HEK293 (cell line): ENCODE data around the gene RGS6.

Experiments
- GLI4 ChIP-seq: fragments of 450-650 bp; formaldehyde crosslinking; IDR thresholded peaks from 2 replicates; pipeline ENCODE4 v1.5.1; 2016; ENCODE audit warnings: missing biosample characterization, missing genetic modification characterization
- ZBTB7A ChIP-seq: fragments of 450-650 bp; formaldehyde crosslinking; IDR thresholded peaks from 2 replicates; pipeline ENCODE4 v1.5.1; 2016; ENCODE audit warnings: low read depth, missing biosample characterization, missing genetic modification characterization
- ZEB2 ChIP-seq: fragments of 450-650 bp; formaldehyde crosslinking; IDR thresholded peaks from 2 replicates; pipeline ENCODE4 v1.5.1; 2016; ENCODE audit warnings: missing biosample characterization, missing genetic modification characterization
- ZNF146 ChIP-seq: fragments of 450-650 bp; formaldehyde crosslinking; IDR thresholded peaks from 2 replicates; pipeline ENCODE4 v1.5.1; 2016; ENCODE audit warnings: missing biosample characterization, missing genetic modification characterization
- ZNF274 ChIP-seq, 2 experiments: fragments of 200-500 bp in 1 of 2; fragments of 450-650 bp in 1 of 2; sonication (Bioruptor generic) in 1 of 2; formaldehyde crosslinking in 1 of 2; IDR thresholded peaks; 2 replicates each; pipeline versions ENCODE4 v1.5.1 to v1.6.1; 2014 to 2016; ENCODE audit warnings: borderline replicate concordance in 1 of 2, inconsistent platforms in 1 of 2, low read length in 1 of 2, missing biosample characterization in 1 of 2, missing genetic modification characterization in 1 of 2
- ZNF350 ChIP-seq: fragments of 450-650 bp; formaldehyde crosslinking; IDR thresholded peaks from 2 replicates; pipeline ENCODE4 v1.5.0; 2017; ENCODE audit warnings: missing biosample characterization, mild to moderate bottlenecking, missing genetic modification characterization
- ZNF510 ChIP-seq: fragments of 450-650 bp; formaldehyde crosslinking; IDR thresholded peaks from 2 replicates; pipeline ENCODE4 v1.5.1; 2018; ENCODE audit warnings: mild to moderate bottlenecking, missing genetic modification characterization, missing biosample characterization; ENCODE audit not compliant: insufficient replicate concordance
- ZNF555 ChIP-seq: fragments of 450-650 bp; formaldehyde crosslinking; conservative IDR thresholded peaks from 2 replicates; pipeline ENCODE4 v1.5.1; 2017; ENCODE audit warnings: missing biosample characterization, mild to moderate bottlenecking, missing genetic modification characterization, inconsistent platforms
- ZNF624 ChIP-seq: fragments of 450-650 bp; formaldehyde crosslinking; IDR thresholded peaks from 2 replicates; pipeline ENCODE4 v1.5.1; 2017; ENCODE audit warnings: missing biosample characterization, missing genetic modification characterization
- ZNF777 ChIP-seq: fragments of 450-650 bp; formaldehyde crosslinking; IDR thresholded peaks from 2 replicates; pipeline ENCODE4 v1.5.1; 2017; ENCODE audit warnings: missing biosample characterization, missing genetic modification characterization, borderline replicate concordance
- TF ChIP-seq, protein P1 (sequence below): fragments of 450-650 bp; formaldehyde crosslinking; IDR thresholded peaks from 2 replicates; pipeline ENCODE4 v1.5.1; 2016; ENCODE audit warnings: missing biosample characterization, missing genetic modification characterization
- TF ChIP-seq, protein P2 (sequence below): fragments of 450-650 bp; formaldehyde crosslinking; conservative IDR thresholded peaks from 2 replicates; pipeline ENCODE4 v1.5.1; 2016; ENCODE audit warnings: low read depth, missing biosample characterization, missing genetic modification characterization

DNA sequence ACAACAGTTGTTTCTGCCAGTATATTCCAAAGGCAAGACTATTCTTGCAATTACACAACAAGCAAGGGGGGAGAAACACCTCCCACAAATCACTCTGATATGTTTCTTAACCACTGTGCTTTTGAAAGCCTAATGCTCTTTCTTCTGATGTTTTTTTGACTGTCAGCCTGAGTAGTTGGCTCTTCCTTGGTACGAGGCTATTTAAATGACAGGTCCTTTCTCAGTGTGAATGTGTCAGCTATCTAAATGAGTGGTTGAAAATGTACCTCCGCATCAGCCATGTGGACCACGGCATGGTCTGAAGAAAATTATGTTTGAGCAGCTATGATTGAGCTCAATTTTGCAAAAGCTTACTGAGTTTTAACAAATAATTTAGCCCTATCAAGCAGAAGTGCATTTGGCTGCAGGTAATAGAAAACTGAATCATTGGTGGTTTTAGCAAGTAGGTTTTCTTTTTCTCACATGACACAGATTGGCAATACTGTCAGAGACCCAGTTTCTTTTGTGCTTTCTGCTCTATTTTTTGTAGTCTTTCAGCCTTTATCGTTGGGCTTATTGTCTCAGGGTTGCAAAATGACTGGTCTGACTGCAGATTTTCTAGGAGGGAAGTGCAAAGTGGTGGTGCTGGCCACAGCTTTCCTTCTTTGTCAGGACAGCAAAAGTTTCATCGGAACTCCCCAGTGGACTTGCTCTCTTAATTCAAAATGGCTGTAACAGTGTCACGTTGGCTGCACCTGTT, 162.8 kb downstream of the RGS6 start:
- TF ChIP-seq, protein P1, sequence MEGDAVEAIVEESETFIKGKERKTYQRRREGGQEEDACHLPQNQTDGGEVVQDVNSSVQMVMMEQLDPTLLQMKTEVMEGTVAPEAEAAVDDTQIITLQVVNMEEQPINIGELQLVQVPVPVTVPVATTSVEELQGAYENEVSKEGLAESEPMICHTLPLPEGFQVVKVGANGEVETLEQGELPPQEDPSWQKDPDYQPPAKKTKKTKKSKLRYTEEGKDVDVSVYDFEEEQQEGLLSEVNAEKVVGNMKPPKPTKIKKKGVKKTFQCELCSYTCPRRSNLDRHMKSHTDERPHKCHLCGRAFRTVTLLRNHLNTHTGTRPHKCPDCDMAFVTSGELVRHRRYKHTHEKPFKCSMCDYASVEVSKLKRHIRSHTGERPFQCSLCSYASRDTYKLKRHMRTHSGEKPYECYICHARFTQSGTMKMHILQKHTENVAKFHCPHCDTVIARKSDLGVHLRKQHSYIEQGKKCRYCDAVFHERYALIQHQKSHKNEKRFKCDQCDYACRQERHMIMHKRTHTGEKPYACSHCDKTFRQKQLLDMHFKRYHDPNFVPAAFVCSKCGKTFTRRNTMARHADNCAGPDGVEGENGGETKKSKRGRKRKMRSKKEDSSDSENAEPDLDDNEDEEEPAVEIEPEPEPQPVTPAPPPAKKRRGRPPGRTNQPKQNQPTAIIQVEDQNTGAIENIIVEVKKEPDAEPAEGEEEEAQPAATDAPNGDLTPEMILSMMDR (tag by site-specific recombination): no peak
- no peak for TF ChIP-seq ZBTB7A (tag by site-specific recombination)
- TF ChIP-seq ZNF146: no peak
- TF ChIP-seq ZNF777: no peak
- TF ChIP-seq ZNF510: no peak
- no peak for TF ChIP-seq ZNF350 (tag by site-specific recombination)
- TF ChIP-seq, protein P2, sequence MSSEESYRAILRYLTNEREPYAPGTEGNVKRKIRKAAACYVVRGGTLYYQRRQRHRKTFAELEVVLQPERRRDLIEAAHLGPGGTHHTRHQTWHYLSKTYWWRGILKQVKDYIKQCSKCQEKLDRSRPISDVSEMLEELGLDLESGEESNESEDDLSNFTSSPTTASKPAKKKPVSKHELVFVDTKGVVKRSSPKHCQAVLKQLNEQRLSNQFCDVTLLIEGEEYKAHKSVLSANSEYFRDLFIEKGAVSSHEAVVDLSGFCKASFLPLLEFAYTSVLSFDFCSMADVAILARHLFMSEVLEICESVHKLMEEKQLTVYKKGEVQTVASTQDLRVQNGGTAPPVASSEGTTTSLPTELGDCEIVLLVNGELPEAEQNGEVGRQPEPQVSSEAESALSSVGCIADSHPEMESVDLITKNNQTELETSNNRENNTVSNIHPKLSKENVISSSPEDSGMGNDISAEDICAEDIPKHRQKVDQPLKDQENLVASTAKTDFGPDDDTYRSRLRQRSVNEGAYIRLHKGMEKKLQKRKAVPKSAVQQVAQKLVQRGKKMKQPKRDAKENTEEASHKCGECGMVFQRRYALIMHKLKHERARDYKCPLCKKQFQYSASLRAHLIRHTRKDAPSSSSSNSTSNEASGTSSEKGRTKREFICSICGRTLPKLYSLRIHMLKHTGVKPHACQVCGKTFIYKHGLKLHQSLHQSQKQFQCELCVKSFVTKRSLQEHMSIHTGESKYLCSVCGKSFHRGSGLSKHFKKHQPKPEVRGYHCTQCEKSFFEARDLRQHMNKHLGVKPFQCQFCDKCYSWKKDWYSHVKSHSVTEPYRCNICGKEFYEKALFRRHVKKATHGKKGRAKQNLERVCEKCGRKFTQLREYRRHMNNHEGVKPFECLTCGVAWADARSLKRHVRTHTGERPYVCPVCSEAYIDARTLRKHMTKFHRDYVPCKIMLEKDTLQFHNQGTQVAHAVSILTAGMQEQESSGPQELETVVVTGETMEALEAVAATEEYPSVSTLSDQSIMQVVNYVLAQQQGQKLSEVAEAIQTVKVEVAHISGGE (tag by site-specific recombination): no peak
- TF ChIP-seq ZNF555 (tag by site-specific recombination): no peak
- no peak for TF ChIP-seq ZEB2
- no peak for TF ChIP-seq ZNF274 (IDR thresholded peaks at IDR 0.05; ENCODE audit: low read length)
- TF ChIP-seq ZNF274 (tag by site-specific recombination; IDR thresholded peaks at IDR 0.05; ENCODE audit: borderline replicate concordance): no peak
- TF ChIP-seq GLI4: no peak
- no peak for TF ChIP-seq ZNF624 (tag by site-specific recombination)
